B cell (primary cell): ENCODE data around the gene COBL. TPM values are rescaled to one million over a fixed set of nuclear protein-coding genes. Genes with fewer than 3 reads are reported as not detected.
"Not testable (repeated sequence)": the region's sequence is repeated elsewhere in the genome, so short reads cannot be mapped to it uniquely, and the experiment has no call there.

Experiments
- ATAC-seq: fragments of 200-7000 bp; cut with Tn5 transposase; one replicate; pipeline ENCODE4 v1.10.0; 2021; ENCODE audit warnings: low read depth, mild to moderate bottlenecking, moderate number of reproducible peaks, moderate library complexity
- CTCF ChIA-PET: fragments of 350-600 bp; sonication (Branson Sonifier 250); formaldehyde crosslinking; loops from one replicate; lab custom pipeline; 2021; ENCODE audit warnings: antibody characterized with exemption, inconsistent platforms; lab: Charles Lee
- POLR2A ChIA-PET: fragments of 350-600 bp; sonication (Branson Sonifier 250); formaldehyde crosslinking; loops from one replicate; lab custom pipeline; 2021; ENCODE audit warnings: antibody characterized with exemption; lab: Charles Lee
- DNase-seq: peaks from one replicate; pipeline ENCODE4 v3.0.0; 2013
- H2AFZ ChIP-seq: 2 replicates; pipeline ENCODE4 v1.6.1; 2012; ENCODE audit warnings: mild to moderate bottlenecking, low read depth, low read length; ENCODE audit not compliant: insufficient read depth, poor library complexity, severe bottlenecking
- H3K27ac ChIP-seq, 2 donors: 1 replicate in 1 of 2; 2 replicates in 1 of 2; pipeline ENCODE4 v1.5.1; 2012 to 2013; ENCODE audit warnings: low read length in 2 of 2, mild to moderate bottlenecking in 2 of 2, moderate library complexity in 1 of 2
- H3K27me3 ChIP-seq, 4 experiments: fragments of 200-600 bp in 1 of 4; sonication (generic) in 1 of 4; replicated peaks in 1 of 4; 1 replicate in 2 of 4; 2 replicates in 2 of 4; pipeline versions ENCODE4 v1.6.1 to v1.7.0; 2013 to 2016; ENCODE audit warnings: low read length in 3 of 4, mild to moderate bottlenecking in 2 of 4, mixed read lengths in 1 of 4, moderate library complexity in 1 of 4; ENCODE audit not compliant: insufficient read depth in 4 of 4, control insufficient read depth in 3 of 4; ENCODE audit errors: control extremely low read depth in 1 of 4
- H3K36me3 ChIP-seq, 2 experiments: replicated peaks in 1 of 2; 1 replicate in 1 of 2; 2 replicates in 1 of 2; pipeline versions ENCODE4 v1.6.1 to v1.7.1; 2013; ENCODE audit warnings: low read length in 1 of 2; ENCODE audit not compliant: insufficient read depth in 2 of 2, control insufficient read depth in 1 of 2; ENCODE audit errors: control extremely low read depth in 1 of 2, extremely low read depth in 1 of 2
- H3K4me1 ChIP-seq, 2 donors: fragments of 200-600 bp in 1 of 2; sonication (generic) in 1 of 2; 1 replicate in 1 of 2; 2 replicates in 1 of 2; pipeline versions ENCODE4 v1.5.1 to v1.6.1; 2013 to 2017; ENCODE audit warnings: low read length in 2 of 2; ENCODE audit not compliant: control insufficient read depth in 2 of 2, insufficient read depth in 2 of 2
- H3K4me2 ChIP-seq: replicated peaks from 2 replicates; pipeline ENCODE3; 2012; ENCODE audit warnings: mild to moderate bottlenecking, low read depth, low read length; ENCODE audit not compliant: poor library complexity, severe bottlenecking
- H3K4me3 ChIP-seq, 5 experiments: fragments of 200-600 bp in 1 of 5; sonication (generic) in 1 of 5; 1 replicate in 3 of 5; 2 replicates in 2 of 5; pipeline versions ENCODE4 v1.5.1 to v1.7.0; 2011 to 2016; ENCODE audit warnings: low read length in 4 of 5, mild to moderate bottlenecking in 4 of 5, low read depth in 2 of 5, control low read depth in 1 of 5, moderate library complexity in 1 of 5; ENCODE audit not compliant: insufficient read depth in 1 of 5; ENCODE audit errors: control extremely low read depth in 1 of 5, extremely low read depth in 1 of 5
- H3K79me2 ChIP-seq: fragments of 200-600 bp; sonication (generic); one replicate; pipeline ENCODE4 v1.6.0; 2016; ENCODE audit warnings: low read length; ENCODE audit not compliant: control insufficient read depth, insufficient read depth
- H3K9ac ChIP-seq: fragments of 200-600 bp; sonication (generic); 2 replicates; pipeline ENCODE4 v1.6.1; 2017; ENCODE audit warnings: mild to moderate bottlenecking, low read length, moderate library complexity
- H3K9me3 ChIP-seq, 3 donors: one replicate each; pipeline versions ENCODE4 v1.6.1 to v1.7.1; 2013; ENCODE audit warnings: low read length in 2 of 3; ENCODE audit not compliant: control insufficient read depth in 2 of 3, insufficient read depth in 1 of 3; ENCODE audit errors: control extremely low read depth in 1 of 3
- H4K20me1 ChIP-seq: 2 replicates; pipeline ENCODE4 v1.6.0; 2012; ENCODE audit warnings: mild to moderate bottlenecking, low read length; ENCODE audit not compliant: insufficient read depth, control insufficient read depth, poor library complexity, severe bottlenecking
- H3K27ac Mint-ChIP-seq: one replicate; pipeline ENCODE4 v1.8.0; 2021; ENCODE audit warnings: mixed read lengths
- H3K27me3 Mint-ChIP-seq: one replicate; pipeline ENCODE4 v1.8.0; 2021; ENCODE audit warnings: mixed read lengths
- H3K4me1 Mint-ChIP-seq: one replicate; pipeline ENCODE4 v1.8.0; 2021; ENCODE audit warnings: mixed read lengths
- H3K4me3 Mint-ChIP-seq: one replicate; pipeline ENCODE4 v1.8.0; 2021; ENCODE audit warnings: mixed read lengths
- H3K9me3 Mint-ChIP-seq: one replicate; pipeline ENCODE4 v1.8.0; 2022; ENCODE audit warnings: mixed read lengths; ENCODE audit not compliant: insufficient read depth
- CTCF ChIP-seq: fragments of 200-600 bp; IDR thresholded peaks from one replicate; pipeline ENCODE4 v1.8.0; 2022; ENCODE audit warnings: antibody characterized with exemption, mild to moderate bottlenecking
- EZH2 ChIP-seq: IDR thresholded peaks from 2 replicates; pipeline ENCODE4 v1.6.1; 2012; ENCODE audit warnings: borderline replicate concordance, low read depth, mild to moderate bottlenecking, moderate library complexity, low read length; ENCODE audit not compliant: insufficient read depth, poor library complexity, severe bottlenecking
- WGBS: methylation state at CpG from one replicate; pipeline ENCODE4 v1.1.5; 2013; ENCODE audit warnings: missing lambda C conversion rate; ENCODE audit not compliant: insufficient coverage; 5-methylcytosine and 5-hydroxymethylcytosine counted together
- intact Hi-C: fragments of 100-400 bp; cut with micrococcal nuclease; formaldehyde crosslinking; loops from one replicate; pipeline ENCODE4 v1.10.0; 2022
- polyA plus RNA-seq: library from polyadenylated mRNA; depleted of rRNA; stranded (reverse); fragments of >200 nt; gene quantifications from 2 replicates; pipeline ENCODE4 v1.2.3, GENCODE V29; 2012
- total RNA-seq, 2 donors: library from RNA; stranded (reverse); fragments of 120-200 nt in 1 of 2; gene quantifications; 1 replicate in 1 of 2; 2 replicates in 1 of 2; pipeline versions ENCODE4 v1.2.3 to v1.2.4, GENCODE V29; 2013 to 2022

The COBL gene
- total and polyA plus RNA-seq, 2 donors (not counting 1 experiment from before 2014, with no cell fraction given): not detected

GRCh38 chr7:51000956-51001355 lies 315.7 kb downstream of the COBL start:
- Histone ChIP-seq H3K27me3 (peaks cover 0 to 3% (median 0%) of the 10 kb centered on the region in 4 experiments), H3K9ac (no peak overlapping the region), H3K4me2 (no peak overlapping the region), H3K4me1 (no peaks in the 10 kb centered on the region), H4K20me1 (no peaks in the 10 kb centered on the region), H3K79me2 (no peaks in the 10 kb centered on the region), H2AFZ (no peak overlapping the region), H3K9me3 (no peaks in the 10 kb centered on the region), H3K27ac (no peak overlapping the region), H3K36me3 (no peaks in the 10 kb centered on the region), H3K4me3 (no peak overlapping the region)
- ChIA-PET POLR2A (no interaction called here), CTCF (no interaction called here)
- Mint-ChIP-seq H3K4me3 (no peak overlapping the region), H3K27me3 (no peaks in the 10 kb centered on the region), H3K27ac (no peak overlapping the region), H3K9me3 (no peaks in the 10 kb centered on the region), H3K4me1 (no peaks in the 10 kb centered on the region)
- intact Hi-C loops: no loop called here
- no CpG with 5 or more reads among the region's 3 CpGs for WGBS
- ATAC-seq (no peak), DNase-seq (no peak)
- TF ChIP-seq EZH2: no peak
- TF ChIP-seq CTCF: no peak

- Mint-ChIP-seq H3K27ac (no peak overlapping the region), H3K9me3 (peaks cover 2% of the 10 kb centered on the region), H3K4me3 (no peak overlapping the region), H3K27me3 (no peaks in the 10 kb centered on the region), H3K4me1 (no peaks in the 10 kb centered on the region)
- DNase-seq: no peak
- WGBS: 66% methylated on average over 2 of the region's 5 CpGs
- Histone ChIP-seq H3K4me2 (no peak overlapping the region), H3K36me3 (no peaks in the 10 kb centered on the region), H3K27me3 (no peaks in the 10 kb centered on the region), H3K4me1 (no peaks in the 10 kb centered on the region), H3K79me2 (no peaks in the 10 kb centered on the region), H3K9ac (no peak overlapping the region), H4K20me1 (no peaks in the 10 kb centered on the region), H3K27ac (no peak overlapping the region), H3K9me3 (peaks cover 0 to 6% (median 0%) of the 10 kb centered on the region in 3 donors), H2AFZ (no peak overlapping the region), H3K4me3 (no peak overlapping the region)
- no peak for ATAC-seq
- intact Hi-C loops: no loop called here
- ChIA-PET POLR2A (no interaction called here), CTCF (no interaction called here)
- TF ChIP-seq EZH2 (no peak), CTCF (no peak)
Measured at GRCh38 chr7:50994753-50995319, 321.8 kb downstream of the COBL start.

- H3K27ac ChIP-seq, POLR2A ChIA-PET, H3K79me2 ChIP-seq, H3K4me1 ChIP-seq, H3K27ac Mint-ChIP-seq, CTCF ChIA-PET, DNase-seq, H3K4me3 Mint-ChIP-seq, H3K27me3 Mint-ChIP-seq, H3K4me3 ChIP-seq, H2AFZ ChIP-seq, H3K9me3 ChIP-seq, H4K20me1 ChIP-seq, H3K27me3 ChIP-seq, intact Hi-C loops, ATAC-seq, H3K4me1 Mint-ChIP-seq, H3K4me2 ChIP-seq, H3K9ac ChIP-seq, H3K36me3 ChIP-seq, H3K9me3 Mint-ChIP-seq: not testable (repeated sequence)
- no CpG with 5 or more reads among the region's 1 CpG for WGBS
Measured at GRCh38 chr7:50990214-50990613, 326.4 kb downstream of the COBL start.
